ENCODE measurements around the gene MYO3B.

MYO3B gene

DNA sequence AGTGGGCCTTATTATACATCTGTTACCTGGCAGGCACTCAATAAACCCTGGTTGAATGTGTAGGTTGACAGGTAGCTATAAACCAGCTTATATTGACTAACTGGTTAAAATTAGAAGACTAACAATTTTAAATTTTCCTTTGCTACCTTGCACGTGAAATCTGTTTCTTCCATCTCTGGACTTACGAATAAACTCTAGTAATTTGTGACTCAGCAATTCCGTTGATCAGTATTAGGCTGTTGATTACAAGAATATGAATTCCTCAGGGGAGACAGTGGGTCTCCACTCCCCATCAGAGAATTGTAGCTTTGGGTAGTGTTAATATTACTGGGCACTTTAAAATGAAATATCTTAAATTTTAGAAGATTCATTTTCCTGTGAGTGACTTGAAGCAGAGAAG, 399.4 kb downstream of the MYO3B start:
- no peak for TF ChIP-seq GATA1 (IDR thresholded peaks at IDR 0.05; ENCODE audit: low read depth, low read length)
- TF ChIP-seq POLR2A (IDR thresholded peaks at IDR 0.05; ENCODE audit: low read length): no peak
- DNase-seq: no peak

DNA sequence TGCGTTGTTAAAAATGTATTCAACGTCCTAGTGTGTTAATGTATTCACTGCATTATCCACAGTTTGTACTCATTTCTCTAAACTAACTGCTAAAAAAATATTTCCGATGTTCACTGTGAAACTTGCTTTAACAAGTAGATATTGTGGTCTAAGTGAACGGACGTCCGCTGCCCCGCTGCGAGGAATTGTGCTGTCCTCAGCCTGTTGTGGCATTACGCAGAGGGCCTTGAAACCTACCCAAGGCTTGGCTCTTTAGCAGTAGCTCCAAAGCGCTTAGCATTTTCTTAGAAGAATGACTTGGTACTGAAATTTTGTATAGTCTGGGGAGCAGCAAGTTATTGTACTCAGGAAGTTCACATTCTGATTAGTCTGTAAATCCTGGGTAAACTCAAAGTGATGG, 400.7 kb downstream of the MYO3B start:
- no peak for TF ChIP-seq GATA1 (IDR thresholded peaks at IDR 0.05; ENCODE audit: low read depth, low read length)
- no peak for TF ChIP-seq POLR2A (IDR thresholded peaks at IDR 0.05; ENCODE audit: low read length)
- DNase-seq: no peak

DNA sequence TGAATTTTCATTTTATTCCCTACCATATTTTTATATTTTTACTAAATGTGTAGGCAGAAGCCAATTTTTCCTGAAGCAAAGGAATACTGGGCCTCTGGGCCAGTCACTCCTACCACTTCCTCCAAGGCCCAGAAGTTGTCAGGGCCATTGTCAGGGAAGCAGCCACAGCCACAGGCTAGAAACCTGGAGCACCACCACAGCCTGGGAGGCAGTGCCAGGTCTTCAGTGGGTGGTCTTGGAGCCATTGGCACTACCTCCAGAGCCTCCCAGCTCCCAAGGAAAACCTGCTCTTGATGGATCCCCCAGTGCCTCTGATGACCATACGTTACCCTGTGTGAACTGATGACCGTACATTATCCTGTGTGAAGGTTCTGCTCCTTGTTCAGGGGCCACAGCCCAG, 401.6 kb downstream of the MYO3B start:
- TF ChIP-seq GATA1 (IDR thresholded peaks at IDR 0.05; ENCODE audit: low read depth, low read length) (no peak), POLR2A (IDR thresholded peaks at IDR 0.05; ENCODE audit: low read length) (no peak)
- no peak for DNase-seq

DNA sequence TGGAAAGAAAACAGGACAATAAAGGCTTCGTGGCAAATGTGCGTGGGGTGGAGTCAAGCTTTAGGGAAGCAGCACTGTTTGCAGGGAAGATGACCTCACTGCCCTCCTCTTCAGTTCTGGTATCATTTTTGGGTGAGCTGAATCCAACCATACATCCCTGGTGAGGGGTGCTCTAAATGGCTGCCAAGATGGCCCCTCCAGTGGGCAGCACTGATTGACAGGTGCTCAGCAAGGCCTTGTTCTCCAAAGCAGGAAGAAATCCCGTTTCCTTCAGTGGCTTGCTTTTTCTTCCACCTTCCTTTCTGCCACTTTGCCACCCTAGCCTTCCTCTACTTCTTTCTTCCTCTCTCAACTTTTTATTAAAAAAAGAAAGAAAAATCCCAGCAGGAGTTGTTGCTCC, 404.4 kb downstream of the MYO3B start:
- TF ChIP-seq POLR2A (IDR thresholded peaks at IDR 0.05; ENCODE audit: low read length): no peak
- no peak for TF ChIP-seq GATA1 (IDR thresholded peaks at IDR 0.05; ENCODE audit: low read depth, low read length)
- DNase-seq: no peak

DNA sequence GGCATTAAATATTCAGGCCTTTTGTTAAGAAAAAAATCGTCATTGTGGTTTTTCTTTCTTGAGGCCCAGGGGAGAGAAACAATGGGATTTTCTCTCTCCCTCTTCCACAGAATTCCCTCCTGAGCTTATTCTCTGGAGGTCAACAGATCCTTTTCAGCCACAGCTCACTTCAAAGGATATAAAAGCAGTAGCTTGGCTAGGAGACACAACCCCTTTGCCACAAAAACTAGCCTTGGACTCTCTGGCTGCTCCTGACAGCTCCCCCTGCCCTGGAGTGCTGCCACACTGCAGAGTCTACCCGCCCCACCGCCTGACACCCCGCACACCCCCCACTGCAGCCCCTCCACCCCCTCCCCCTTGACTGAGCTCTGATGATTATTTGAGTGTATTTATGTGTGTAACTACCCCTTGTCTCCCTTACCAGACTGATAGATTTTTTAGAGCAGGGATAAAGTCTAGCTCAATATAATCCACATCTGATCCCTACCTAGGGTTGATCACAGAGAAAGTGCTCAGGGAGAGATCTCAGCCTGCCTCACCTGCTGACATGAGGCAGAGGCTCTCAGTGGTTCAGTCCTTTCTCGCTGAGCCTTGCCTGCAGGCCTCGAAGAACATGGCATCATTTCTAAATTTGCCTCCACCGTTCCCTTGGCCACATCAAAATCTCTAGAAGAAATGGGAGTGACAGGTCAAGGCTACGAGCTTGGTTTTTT, 405.0 kb downstream of the MYO3B start:
- TF ChIP-seq POLR2A (IDR thresholded peaks at IDR 0.05; ENCODE audit: low read length) (no peak), GATA1 (IDR thresholded peaks at IDR 0.05; ENCODE audit: low read depth, low read length) (no peak)
- DNase-seq: no peak

DNA sequence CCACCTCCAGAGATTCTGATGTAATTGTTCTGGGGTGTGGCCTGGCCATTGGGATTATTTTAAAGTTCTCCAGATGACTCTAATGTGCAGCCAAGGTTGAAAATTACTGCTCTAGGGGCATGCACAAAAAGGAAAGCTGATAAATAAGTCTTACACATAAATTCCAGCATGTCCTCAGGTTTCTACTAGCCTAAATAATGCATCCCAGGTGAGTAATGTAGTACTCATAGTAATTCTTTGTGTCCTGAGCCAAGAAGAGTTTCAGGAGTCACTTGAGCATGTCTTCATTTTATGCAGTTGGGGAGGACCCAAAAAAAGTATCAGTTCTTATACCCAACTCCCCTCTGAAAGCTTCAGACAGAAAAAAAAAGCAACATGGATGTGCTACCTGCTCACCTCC, 407.1 kb downstream of the MYO3B start:
- TF ChIP-seq POLR2A (IDR thresholded peaks at IDR 0.05; ENCODE audit: low read length): no peak
- TF ChIP-seq GATA1 (IDR thresholded peaks at IDR 0.05; ENCODE audit: low read depth, low read length): no peak
- no peak for DNase-seq

DNA sequence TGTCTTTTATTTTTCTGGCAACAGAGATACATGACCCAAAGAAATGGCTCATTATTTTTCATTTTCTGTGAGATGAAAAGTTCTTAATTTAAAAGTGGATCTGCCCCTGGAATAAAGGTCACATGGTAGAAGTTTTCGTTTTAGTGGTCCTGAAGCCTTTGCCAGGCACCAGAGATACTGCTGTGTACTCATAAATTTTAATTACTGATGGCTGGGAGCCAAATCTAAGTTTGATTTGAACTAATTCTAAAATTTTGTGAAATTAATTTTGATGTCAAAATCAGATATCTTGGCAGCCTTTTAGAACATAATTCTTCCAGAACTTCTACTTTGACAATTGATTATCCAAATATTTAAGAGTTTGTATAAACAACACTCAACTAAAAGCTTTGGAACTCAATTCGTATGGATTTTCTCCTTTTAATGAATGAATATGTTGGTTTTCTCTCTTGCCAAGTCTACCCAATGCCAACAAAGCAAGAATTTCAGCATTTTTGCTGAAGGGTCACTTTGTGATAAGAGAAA, 408.7 kb downstream of the MYO3B start:
- TF ChIP-seq GATA1 (IDR thresholded peaks at IDR 0.05; ENCODE audit: low read depth, low read length) (no peak), POLR2A (IDR thresholded peaks at IDR 0.05; ENCODE audit: low read length) (no peak)
- no peak for DNase-seq

DNA sequence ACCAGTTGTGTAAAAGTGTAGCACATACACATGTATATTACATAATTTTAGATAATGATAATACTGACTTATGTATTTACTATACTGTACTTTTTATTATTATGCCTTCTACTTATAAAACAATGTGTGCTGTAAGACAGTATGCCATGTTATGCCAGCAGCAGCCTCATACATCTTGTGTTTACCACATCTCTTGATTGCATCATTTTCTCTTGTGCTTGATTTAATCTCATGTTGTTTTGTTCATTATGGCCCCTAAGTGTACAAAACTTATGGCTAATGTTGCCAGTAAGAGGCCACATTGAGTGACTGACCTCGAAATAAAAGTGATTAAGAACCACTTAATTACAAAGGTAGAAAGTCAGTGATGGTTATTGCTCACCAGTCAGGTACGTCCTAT, 409.2 kb downstream of the MYO3B start:
- DNase-seq: no peak

DNA sequence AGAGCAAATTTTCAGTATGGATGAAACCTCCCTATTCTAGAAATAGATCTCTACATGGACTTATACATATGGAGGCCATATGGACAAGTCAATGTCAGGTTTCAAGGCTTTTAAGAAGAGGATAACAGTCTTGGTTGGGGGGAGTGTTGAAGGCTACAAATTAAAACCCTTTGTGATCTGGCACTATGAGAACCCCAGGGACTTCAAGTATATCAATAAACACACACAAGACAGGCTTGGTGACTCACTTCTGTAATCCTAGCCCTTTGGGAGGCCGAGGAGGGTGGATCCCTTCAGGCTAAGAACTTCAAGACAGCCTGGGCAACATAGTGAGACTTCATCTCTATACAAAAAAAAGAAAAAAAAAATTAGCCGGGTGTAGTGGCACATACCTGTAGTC, 410.0 kb downstream of the MYO3B start:
- no peak for DNase-seq
- TF ChIP-seq POLR2A (IDR thresholded peaks at IDR 0.05; ENCODE audit: low read length) (no peak), GATA1 (IDR thresholded peaks at IDR 0.05; ENCODE audit: low read depth, low read length) (no peak)

More for the DNA sequence above, 409.2 kb downstream of the MYO3B start:
- no peak for TF ChIP-seq GATA1 (IDR thresholded peaks at IDR 0.05; ENCODE audit: low read depth, low read length)
- no peak for TF ChIP-seq POLR2A (IDR thresholded peaks at IDR 0.05; ENCODE audit: low read length)

DNA sequence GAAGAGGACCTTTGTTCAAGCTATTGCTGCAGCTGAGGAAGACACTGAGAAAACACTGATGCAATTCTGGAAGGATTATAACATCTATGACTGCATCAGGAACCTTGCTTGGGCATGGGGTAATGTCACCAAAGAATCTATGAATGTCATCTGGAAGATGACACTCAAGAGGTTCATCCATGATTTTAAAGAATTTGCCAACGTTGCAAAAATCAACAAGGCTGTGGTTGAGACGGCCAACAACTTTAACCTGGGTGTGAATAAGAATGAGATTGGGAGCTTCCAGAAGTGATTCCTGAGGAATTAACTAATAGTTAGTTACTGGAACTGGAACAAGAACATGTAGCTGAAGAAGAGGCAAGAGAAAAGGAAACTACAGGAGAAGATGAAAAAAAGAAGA, 410.8 kb downstream of the MYO3B start:
- TF ChIP-seq POLR2A (IDR thresholded peaks at IDR 0.05; ENCODE audit: low read length) (no peak), GATA1 (IDR thresholded peaks at IDR 0.05; ENCODE audit: low read depth, low read length) (no peak)

DNA sequence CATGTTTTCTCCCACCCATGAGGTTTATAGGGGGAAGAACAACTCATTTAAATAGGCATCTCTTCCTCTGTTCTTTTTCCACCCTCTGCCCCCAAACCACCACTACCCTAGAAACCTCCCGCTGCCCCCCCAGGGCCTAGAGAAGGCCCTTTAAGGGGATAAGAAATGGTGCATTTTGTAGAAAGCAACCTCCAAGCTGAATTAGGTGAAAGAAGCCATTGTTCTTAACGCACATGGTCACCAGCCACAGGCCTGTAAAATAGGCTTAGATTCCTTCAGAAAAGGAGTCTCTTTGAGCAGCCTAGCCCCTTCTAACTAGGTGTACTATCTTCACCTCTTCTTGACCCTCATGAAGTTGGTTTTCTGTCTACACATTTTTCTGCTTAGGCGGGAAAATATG, 418.6 kb downstream of the MYO3B start:
- DNase-seq: no peak
- TF ChIP-seq GATA1 (IDR thresholded peaks at IDR 0.05; ENCODE audit: low read depth, low read length) (no peak), POLR2A (IDR thresholded peaks at IDR 0.05; ENCODE audit: low read length) (no peak)

More for the DNA sequence above, 410.8 kb downstream of the MYO3B start:
- no peak for DNase-seq

DNA sequence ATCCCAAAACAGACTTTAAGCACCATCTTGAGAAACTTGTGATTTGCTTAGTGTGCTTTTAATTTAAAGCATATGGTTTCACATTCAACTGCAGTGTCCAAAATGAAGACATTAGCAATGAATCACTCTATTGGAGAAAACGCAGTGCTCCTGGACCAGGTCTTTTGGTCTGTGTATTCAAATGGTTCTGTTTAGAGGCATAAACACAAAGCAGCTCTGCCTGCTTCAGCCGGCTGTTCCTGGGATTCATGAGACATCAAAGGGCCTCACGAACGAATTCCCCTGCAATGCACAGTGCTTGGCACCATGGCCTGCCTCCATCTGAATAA, 420.1 kb downstream of the MYO3B start:
- TF ChIP-seq POLR2A (IDR thresholded peaks at IDR 0.05; ENCODE audit: low read length) (no peak), GATA1 (IDR thresholded peaks at IDR 0.05; ENCODE audit: low read depth, low read length) (no peak)
- DNase-seq: no peak

DNA sequence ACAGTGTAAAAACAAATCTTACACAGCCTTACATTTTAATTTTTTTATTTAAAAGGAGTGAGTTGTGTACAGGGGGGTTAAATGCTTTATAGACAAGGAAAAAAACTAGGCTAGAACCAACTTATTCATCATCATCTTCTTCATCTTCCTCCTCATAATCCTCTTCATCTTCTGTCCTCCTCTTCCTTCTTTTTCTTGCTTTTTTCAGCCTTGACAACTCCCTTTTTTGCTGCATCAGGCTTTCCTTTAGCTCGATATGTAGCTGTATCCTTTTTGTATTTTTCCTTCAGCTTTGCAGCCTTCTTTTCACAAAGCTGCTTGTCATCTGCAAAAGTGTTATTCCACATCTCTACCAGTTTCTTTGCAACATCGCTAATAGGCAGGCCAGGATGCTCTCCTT, 423.5 kb downstream of the MYO3B start:
- no peak for DNase-seq
- TF ChIP-seq GATA1 (IDR thresholded peaks at IDR 0.05; ENCODE audit: low read depth, low read length): no peak

DNA sequence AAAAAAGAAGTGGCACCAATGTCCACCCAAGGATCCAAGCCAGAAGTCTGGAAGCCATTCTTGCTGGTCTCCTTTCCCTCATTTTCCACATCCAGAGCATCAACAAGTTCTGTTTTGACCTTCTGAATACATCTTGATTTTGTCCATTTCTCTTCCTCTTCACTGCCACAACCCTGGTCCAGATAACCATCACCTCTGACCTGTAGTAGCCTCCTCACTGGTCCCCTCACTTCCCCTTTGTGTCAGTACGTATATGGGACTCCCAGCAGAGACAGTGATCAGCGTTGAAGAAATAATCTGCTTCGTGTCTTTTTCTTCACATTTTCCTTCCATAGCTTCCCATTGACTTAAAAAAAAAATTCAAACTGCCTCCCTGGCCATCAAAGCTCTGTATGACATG, 427.9 kb downstream of the MYO3B start:
- TF ChIP-seq GATA1 (IDR thresholded peaks at IDR 0.05; ENCODE audit: low read depth, low read length) (no peak), POLR2A (IDR thresholded peaks at IDR 0.05; ENCODE audit: low read length) (no peak)
- DNase-seq: no peak

DNA sequence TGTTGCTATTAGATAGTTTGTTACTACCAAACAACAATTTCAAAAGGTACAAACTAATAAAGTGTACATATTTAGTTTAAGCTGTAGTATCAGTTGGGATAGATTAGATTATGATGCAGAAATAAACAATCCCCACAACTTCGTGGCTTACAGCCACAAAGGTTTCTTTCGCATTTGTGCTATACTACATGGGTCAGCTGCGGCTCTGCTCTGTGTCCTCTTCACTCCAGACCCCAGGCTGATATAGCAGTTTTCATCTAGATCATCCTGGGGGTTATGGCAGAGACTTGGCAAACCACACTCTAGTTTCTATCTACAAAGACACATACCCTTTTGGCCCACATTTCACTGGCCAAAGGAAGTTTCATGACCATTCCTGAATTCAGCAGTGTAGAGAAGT, 429.2 kb downstream of the MYO3B start:
- TF ChIP-seq GATA1 (IDR thresholded peaks at IDR 0.05; ENCODE audit: low read depth, low read length) (no peak), POLR2A (IDR thresholded peaks at IDR 0.05; ENCODE audit: low read length) (no peak)
- no peak for DNase-seq
